Psoas muscle (tissue), 8 donors: Measurements from ENCODE around the gene ARFGEF3. TPM values are rescaled to one million over a fixed set of nuclear protein-coding genes. Genes with fewer than 3 reads are reported as not detected.

Experiments used
- ATAC-seq, 4 donors: fragments of 200-7000 bp; cut with Tn5 transposase; one replicate each; pipeline ENCODE4 v1.9.1; 2020; ENCODE audit warnings: moderate library complexity in 3 of 4, mild to moderate bottlenecking in 2 of 4
- DNase-seq, 2 donors: peaks; one replicate each; pipeline ENCODE4 v3.0.0-alpha.2; 2020
- H3K27ac ChIP-seq: fragments of 200-600 bp; one replicate; pipeline ENCODE4 v1.8.0; 2022
- H3K27me3 ChIP-seq, 3 donors: fragments of 200-600 bp in 1 of 3; one replicate each; pipeline versions ENCODE4 v1.6.1 to v1.8.0; 2013 to 2022; ENCODE audit warnings: low read length in 2 of 3, mild to moderate bottlenecking in 2 of 3, moderate library complexity in 1 of 3; ENCODE audit not compliant: insufficient read depth in 3 of 3
- H3K36me3 ChIP-seq, 2 donors: fragments of 200-600 bp in 1 of 2; one replicate each; pipeline versions ENCODE4 v1.6.1 to v1.8.0; 2013 to 2022; ENCODE audit warnings: low read depth in 1 of 2, mild to moderate bottlenecking in 1 of 2, moderate library complexity in 1 of 2; ENCODE audit not compliant: insufficient read depth in 1 of 2
- H3K4me1 ChIP-seq: fragments of 200-600 bp; one replicate; pipeline ENCODE4 v1.8.0; 2022
- H3K4me3 ChIP-seq: fragments of 200-600 bp; one replicate; pipeline ENCODE4 v1.8.0; 2022; ENCODE audit warnings: mild to moderate bottlenecking
- H3K9me3 ChIP-seq: fragments of 200-600 bp; one replicate; pipeline ENCODE4 v1.8.0; 2022
- WGBS, 3 donors: extraction: QIAGEN DNeasy Blood & Tissue Kit; methylation state at CpG; one replicate each; pipeline versions ENCODE4 v1.1.6 to v1.1.7; 2013; 5-methylcytosine and 5-hydroxymethylcytosine counted together
- intact Hi-C, 2 donors: fragments of 100-400 bp; cut with DNase I; formaldehyde crosslinking; loops; one replicate each; pipeline versions ENCODE4 v1.11.0 to v1.14.2; 2022
- polyA plus RNA-seq, 3 donors: library from polyadenylated mRNA; stranded (reverse); fragments of 200-250 nt; gene quantifications; one replicate each; pipeline ENCODE4 v1.2.3, GENCODE V29; 2013
- total RNA-seq, 4 donors: library from RNA; stranded (reverse); fragmentation: NEBNext Ultra II Directional in 2 of 4; extraction: Animal tissue kit (Norgen Biotek cat#: 25700) in 2 of 4; gene quantifications; one replicate each; pipeline versions ENCODE4 v1.2.1 to v1.2.4, GENCODE V29; 2021 to 2023
- TF ChIP-seq, protein P1 (sequence below): fragments of 200-600 bp; IDR thresholded peaks from one replicate; pipeline ENCODE4 v1.8.0; 2022; ENCODE audit warnings: antibody characterized with exemption
- donor health status: healthy with polysubstance abuse.
- donor health status: DM: no; HTN: no; CAD: no; lungs with moderate emphysema.
- donor health status: Bipolar disorder and iron deficiency.
- donor health status: healthy.
- donor health status: DM: yes; HTN: yes; CAD: no.
- donor health status: DM: no; HTN: no; CAD: no.
- donor health status: DM: no; HTN: no; CAD: no.
- donor health status: DM: yes; HTN: yes; CAD: no.

ARFGEF3 gene
- total and polyA plus RNA-seq, 7 donors = 0.20 to 18.4 (median 0.38) TPM

GRCh38 chr6:138277835-138278234 lies 116.1 kb downstream of the ARFGEF3 start:
- Histone ChIP-seq H3K27me3 (no peaks in the 10 kb centered on the region), H3K4me3 (no peak overlapping the region), H3K9me3 (no peaks in the 10 kb centered on the region), H3K36me3 (no peaks in the 10 kb centered on the region), H3K4me1 (no peaks in the 10 kb centered on the region), H3K27ac (no peak overlapping the region)
- intact Hi-C loops = no loop called here
- WGBS, 3 donors = 94 to 97% (median 95%) methylated on average over 4 of the region's 4 CpGs
- TF ChIP-seq, protein P1, sequence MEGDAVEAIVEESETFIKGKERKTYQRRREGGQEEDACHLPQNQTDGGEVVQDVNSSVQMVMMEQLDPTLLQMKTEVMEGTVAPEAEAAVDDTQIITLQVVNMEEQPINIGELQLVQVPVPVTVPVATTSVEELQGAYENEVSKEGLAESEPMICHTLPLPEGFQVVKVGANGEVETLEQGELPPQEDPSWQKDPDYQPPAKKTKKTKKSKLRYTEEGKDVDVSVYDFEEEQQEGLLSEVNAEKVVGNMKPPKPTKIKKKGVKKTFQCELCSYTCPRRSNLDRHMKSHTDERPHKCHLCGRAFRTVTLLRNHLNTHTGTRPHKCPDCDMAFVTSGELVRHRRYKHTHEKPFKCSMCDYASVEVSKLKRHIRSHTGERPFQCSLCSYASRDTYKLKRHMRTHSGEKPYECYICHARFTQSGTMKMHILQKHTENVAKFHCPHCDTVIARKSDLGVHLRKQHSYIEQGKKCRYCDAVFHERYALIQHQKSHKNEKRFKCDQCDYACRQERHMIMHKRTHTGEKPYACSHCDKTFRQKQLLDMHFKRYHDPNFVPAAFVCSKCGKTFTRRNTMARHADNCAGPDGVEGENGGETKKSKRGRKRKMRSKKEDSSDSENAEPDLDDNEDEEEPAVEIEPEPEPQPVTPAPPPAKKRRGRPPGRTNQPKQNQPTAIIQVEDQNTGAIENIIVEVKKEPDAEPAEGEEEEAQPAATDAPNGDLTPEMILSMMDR = no peak
- no peak for DNase-seq
- ATAC-seq = no peak

DNA sequence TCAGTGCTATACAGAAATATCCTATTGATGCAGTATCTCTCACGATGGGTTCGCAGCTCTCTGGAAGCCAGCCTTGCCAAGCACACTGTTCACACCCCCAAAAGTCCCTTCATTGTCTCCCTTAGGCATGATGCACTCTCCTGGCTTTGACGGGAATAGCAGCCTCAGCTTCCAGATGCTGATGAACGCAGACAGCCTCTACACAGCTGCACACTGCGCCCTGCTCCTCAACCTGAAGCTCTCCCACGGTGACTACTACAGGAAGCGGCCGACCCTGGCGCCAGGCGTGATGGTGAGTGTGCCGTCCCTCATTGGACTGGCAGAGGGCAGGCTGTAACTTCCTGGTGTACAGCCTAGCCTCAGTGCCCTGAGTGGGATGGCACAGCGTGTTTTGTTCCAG lies 116.6 kb downstream of the ARFGEF3 start:
- TF ChIP-seq, protein P1 = no peak
- ATAC-seq = peak in 2 of 4 donors; percentile 16 to 48
- intact Hi-C loops = no loop called here
- Histone ChIP-seq H3K9me3 (no peaks in the 10 kb centered on the region), H3K27me3 (no peaks in the 10 kb centered on the region), H3K4me3 (no peak overlapping the region), H3K36me3 (no peaks in the 10 kb centered on the region), H3K4me1 (no peaks in the 10 kb centered on the region), H3K27ac (no peak overlapping the region)
- 54 to 62% (median 60%) methylated on average over 12 of the region's 12 CpGs for WGBS, 3 donors
- DNase-seq = no peak

DNA sequence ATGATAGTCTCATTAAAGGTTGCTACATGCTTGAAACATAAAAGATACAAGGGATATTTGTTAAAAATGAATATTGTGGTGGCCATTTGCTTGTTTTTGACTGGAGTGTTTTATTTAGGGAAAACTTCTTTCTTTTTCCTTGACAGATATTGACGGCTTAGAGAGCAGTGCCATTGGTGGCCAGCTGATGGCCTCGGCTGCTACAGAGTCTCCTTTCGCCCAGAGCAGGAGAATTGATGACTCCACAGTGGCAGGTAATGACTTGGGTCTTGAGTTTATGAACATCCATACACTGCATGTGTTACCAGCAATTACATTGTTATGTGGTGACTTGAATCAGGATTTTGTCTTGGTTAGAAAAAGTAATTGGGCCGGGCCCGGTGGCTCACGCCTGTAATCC lies 124.1 kb downstream of the ARFGEF3 start:
- WGBS, 3 donors = 85 to 96% (median 87%) methylated on average over 6 of the region's 6 CpGs
- intact Hi-C loops = no loop called here
- DNase-seq (no peak), ATAC-seq (no peak)
- Histone ChIP-seq H3K27ac (no peak overlapping the region), H3K4me3 (no peak overlapping the region), H3K4me1 (no peaks in the 10 kb centered on the region), H3K36me3 (no peaks in the 10 kb centered on the region), H3K9me3 (no peaks in the 10 kb centered on the region), H3K27me3 (no peaks in the 10 kb centered on the region)
- TF ChIP-seq, protein P1 = no peak

- intact Hi-C loops = no loop called here
- H3K9me3 ChIP-seq = no peaks in the 10 kb centered on the region
- DNase-seq = no peak
- no peak for ATAC-seq
- H3K4me3 ChIP-seq = no peak overlapping the region
- WGBS, 3 donors = 96 to 98% (median 96%) methylated on average over 17 of the region's 17 CpGs
- H3K27ac ChIP-seq = no peak overlapping the region
- H3K4me1 ChIP-seq = no peaks in the 10 kb centered on the region
- no peaks in the 10 kb centered on the region for H3K36me3 ChIP-seq
- TF ChIP-seq, protein P1 = no peak
- H3K27me3 ChIP-seq = no peaks in the 10 kb centered on the region
Observed at GRCh38 chr6:138286698-138287097, 125.0 kb downstream of the ARFGEF3 start.
